Measurements from ENCODE around the gene HTR7.
"Not testable (repeated sequence)": the region's sequence is repeated elsewhere in the genome, so short reads cannot be mapped to it uniquely, and the experiment has no call there.

HTR7 gene

GRCh38 chr10:90856964-90857634 is 740 bp downstream of the HTR7 start:
- DNase-seq, result no peak

GRCh38 chr10:90856261-90856660 is 1.6 kb downstream of the HTR7 start:
- no peak for DNase-seq

GRCh38 chr10:90855126-90855525 is 2.7 kb downstream of the HTR7 start:
- no peak for DNase-seq

GRCh38 chr10:90849956-90850749 is 7.7 kb downstream of the HTR7 start:
- no peak for DNase-seq

GRCh38 chr10:90847436-90847835 is 10.4 kb downstream of the HTR7 start:
- DNase-seq, result no peak

- no peak for DNase-seq
Measured at GRCh38 chr10:90846746-90847145, 11.1 kb downstream of the HTR7 start.

GRCh38 chr10:90845726-90846125 is 12.1 kb downstream of the HTR7 start:
- no peak for DNase-seq

GRCh38 chr10:90842725-90843124 is 15.1 kb downstream of the HTR7 start:
- no peak for DNase-seq

GRCh38 chr10:90837486-90837885 is 20.4 kb downstream of the HTR7 start:
- no peak for DNase-seq

GRCh38 chr10:90834326-90834725 is 23.5 kb downstream of the HTR7 start:
- no peak for DNase-seq

GRCh38 chr10:90832111-90832510 is 25.7 kb downstream of the HTR7 start:
- DNase-seq, result no peak

GRCh38 chr10:90822508-90822907 is 35.3 kb downstream of the HTR7 start:
- DNase-seq, result no peak

GRCh38 chr10:90821864-90822263 is 36.0 kb downstream of the HTR7 start:
- not testable (repeated sequence) for DNase-seq

- DNase-seq, result no peak
Measured at GRCh38 chr10:90819911-90820310, 37.9 kb downstream of the HTR7 start.

GRCh38 chr10:90818736-90819135 is 39.1 kb downstream of the HTR7 start:
- no peak for DNase-seq

- DNase-seq, result no peak
Measured at GRCh38 chr10:90817128-90817889, 40.5 kb downstream of the HTR7 start.

GRCh38 chr10:90816466-90816865 is 41.4 kb downstream of the HTR7 start:
- DNase-seq, result no peak

- DNase-seq, result no peak
Measured at GRCh38 chr10:90813594-90814365, 44.1 kb downstream of the HTR7 start.

- not testable (repeated sequence) for DNase-seq
Measured at GRCh38 chr10:90807106-90807505, 50.7 kb downstream of the HTR7 start.

- no peak for DNase-seq
Measured at GRCh38 chr10:90806677-90807076, 51.2 kb downstream of the HTR7 start.

- DNase-seq, result no peak
Measured at GRCh38 chr10:90805206-90805605, 52.6 kb downstream of the HTR7 start.

GRCh38 chr10:90804354-90804753 is 53.5 kb downstream of the HTR7 start:
- DNase-seq, result no peak

GRCh38 chr10:90801608-90802007 is 56.2 kb downstream of the HTR7 start:
- no peak for DNase-seq

Data from NCI-H2227 treated with DMSO at 0.1 percent for 48 hours (cell line).